Endothelial cell of umbilical vein (primary cell): ENCODE results near the gene SH3PXD2B. TPM values are rescaled to one million over a fixed set of nuclear protein-coding genes. Genes with fewer than 3 reads are reported as not detected.

ENCODE experiments used
- BruUV-seq: library from RNA; stranded (reverse); fragments of 400-500 nt; replicated peaks from 2 replicates; lab custom pipeline; 2021; lab: Mats Ljungman, UMichigan
- CTCF ChIA-PET: fragments of 300-600, 350-600 bp; sonication (Branson Sonifier 250); formaldehyde crosslinking; loops from one replicate; lab custom pipeline; 2021; ENCODE audit warnings: antibody characterized with exemption, inconsistent platforms; lab: Charles Lee
- POLR2A ChIA-PET: fragments of 300-600, 350-600 bp; sonication (Branson Sonifier 250); formaldehyde crosslinking; loops from one replicate; lab custom pipeline; 2021; ENCODE audit warnings: antibody characterized with exemption, inconsistent platforms; lab: Charles Lee
- DNase-seq: peaks from one replicate; pipeline ENCODE4 v3.0.0-alpha.2; 2011; ENCODE audit warnings: low read depth, low spot score
- FAIRE-seq: peaks from 2 replicates; lab custom pipeline; 2011; peaks lifted over from hg19 to GRCh38; lab: Jason Lieb, UNC
- H2AFZ ChIP-seq: 2 replicates; pipeline ENCODE4 v1.6.0; 2012; ENCODE audit warnings: low read depth, low read length, control low read depth, inconsistent platforms
- H3K27ac ChIP-seq: 2 replicates; pipeline ENCODE4 v1.5.1; 2011; ENCODE audit warnings: low read depth, mild to moderate bottlenecking, control low read depth, low read length, moderate library complexity; ENCODE audit not compliant: insufficient read depth
- H3K27me3 ChIP-seq, 2 experiments: 2 replicates each; pipeline versions ENCODE4 v1.6.0 to v1.6.1; 2011; ENCODE audit warnings: low read length in 2 of 2, mixed read lengths in 1 of 2; ENCODE audit not compliant: control insufficient read depth in 2 of 2, insufficient read depth in 2 of 2
- H3K36me3 ChIP-seq, 2 experiments: 2 replicates in 1 of 2; 3 replicates in 1 of 2; pipeline ENCODE4 v1.5.1; 2011; ENCODE audit warnings: low read length in 2 of 2, mild to moderate bottlenecking in 1 of 2, moderate library complexity in 1 of 2; ENCODE audit not compliant: control insufficient read depth in 2 of 2, insufficient read depth in 2 of 2; ENCODE audit errors: extremely low read depth in 1 of 2
- H3K4me1 ChIP-seq: 3 replicates; pipeline ENCODE4 v1.5.1; 2011; ENCODE audit warnings: mild to moderate bottlenecking, low read length; ENCODE audit not compliant: control insufficient read depth, insufficient read depth; ENCODE audit errors: extremely low read depth
- H3K4me2 ChIP-seq: 2 replicates; pipeline ENCODE4 v1.6.1; 2011; ENCODE audit warnings: low read length, control low read depth, mixed read lengths; ENCODE audit not compliant: insufficient read depth
- H3K4me3 ChIP-seq, 3 experiments: fragments of 200-600 bp in 1 of 3; sonication (generic), shearing (Covaris generic) in 1 of 3; replicated peaks in 1 of 3; 2 replicates each; pipeline ENCODE4 v1.5.1; 2011 to 2016; ENCODE audit warnings: control low read depth in 3 of 3, low read length in 3 of 3, mild to moderate bottlenecking in 2 of 3, inconsistent platforms in 1 of 3, low read depth in 1 of 3, moderate library complexity in 1 of 3; ENCODE audit not compliant: insufficient read depth in 1 of 3
- H3K79me2 ChIP-seq: 2 replicates; pipeline ENCODE4 v1.6.0; 2012; ENCODE audit warnings: low read length, inconsistent platforms; ENCODE audit not compliant: control insufficient read depth, insufficient read depth
- H3K9ac ChIP-seq: replicated peaks from 2 replicates; pipeline ENCODE3; 2011; ENCODE audit warnings: low read length, control low read depth; ENCODE audit not compliant: insufficient read depth; ENCODE audit errors: extremely low read depth
- H3K9me1 ChIP-seq: replicated peaks from 3 replicates; pipeline ENCODE4 v1.6.0; 2011; ENCODE audit warnings: mild to moderate bottlenecking, low read length; ENCODE audit not compliant: control insufficient read depth, insufficient read depth; ENCODE audit errors: extremely low read depth
- H3K9me3 ChIP-seq: replicated peaks from 2 replicates; pipeline ENCODE4 v1.5.1; 2012; ENCODE audit warnings: low read length, inconsistent platforms; ENCODE audit not compliant: control insufficient read depth, insufficient read depth
- H4K20me1 ChIP-seq: replicated peaks from 2 replicates; pipeline ENCODE3; 2011; ENCODE audit warnings: mild to moderate bottlenecking, low read length; ENCODE audit not compliant: control insufficient read depth, insufficient read depth; ENCODE audit errors: extremely low read depth
- EZH2 ChIP-seq: IDR thresholded peaks from 2 replicates; pipeline ENCODE4 v1.6.1; 2012; ENCODE audit warnings: borderline replicate concordance, low read depth, mild to moderate bottlenecking, moderate library complexity, low read length, inconsistent platforms; ENCODE audit not compliant: severe bottlenecking
- FOS ChIP-seq: IDR thresholded peaks from 2 replicates; pipeline ENCODE4 v1.6.1; 2011; ENCODE audit warnings: mild to moderate bottlenecking, low read length, moderate library complexity, borderline replicate concordance; ENCODE audit not compliant: insufficient read depth
- GATA2 ChIP-seq: IDR thresholded peaks from 2 replicates; pipeline ENCODE4 v1.7.0; 2011; ENCODE audit warnings: low read depth, mild to moderate bottlenecking, moderate library complexity, mixed read lengths, low read length; ENCODE audit not compliant: insufficient read length, insufficient read depth
- JUN ChIP-seq: IDR thresholded peaks from 2 replicates; pipeline ENCODE4 v1.6.1; 2011; ENCODE audit warnings: borderline replicate concordance, low read depth; ENCODE audit not compliant: insufficient read length, insufficient read depth
- MYC ChIP-seq: IDR thresholded peaks from one replicate; pipeline ENCODE4 v1.6.1; 2011; ENCODE audit warnings: mild to moderate bottlenecking, low read depth, low read length
- POLR2A ChIP-seq: IDR thresholded peaks from 2 replicates; pipeline ENCODE4 v1.6.1; 2012; ENCODE audit warnings: low read depth, mild to moderate bottlenecking, control low read depth, low read length
- POLR2AphosphoS5 ChIP-seq: IDR thresholded peaks from 2 replicates; pipeline ENCODE4 v1.6.1; 2012; ENCODE audit warnings: low read depth, mild to moderate bottlenecking, control low read depth, low read length, moderate library complexity; ENCODE audit not compliant: insufficient read depth
- dilution Hi-C: fragments of 300-500 bp; cut with MboI; formaldehyde crosslinking; loops from one replicate; pipeline ENCODE4 v1.15.0; 2019; ENCODE audit warnings: low sequenced_read_pairs; ENCODE audit not compliant: extremely low pct_ligation_motif_present
- intact Hi-C: fragments of 100-400 bp; cut with micrococcal nuclease; formaldehyde crosslinking; loops from one replicate; pipeline ENCODE4 v1.10.0; 2022
- polyA plus RNA-seq, 4 experiments: library from polyadenylated mRNA; depleted of rRNA in 3 of 4; stranded (reverse) in 3 of 4; unstranded in 1 of 4; fragments of >200 nt; gene quantifications; 2 replicates each; pipeline versions ENCODE4 v1.2.1 to v1.2.3, GENCODE V29; 2011 to 2012; ENCODE audit warnings: missing spikeins in 1 of 4
- total RNA-seq: library from RNA; stranded (reverse); gene quantifications from 2 replicates; pipeline ENCODE4 v1.2.3, GENCODE V29; 2021
- TF ChIP-seq, protein P1 (sequence below), 2 donors: IDR thresholded peaks; 1 replicate in 1 of 2; 2 replicates in 1 of 2; pipeline ENCODE4 v1.5.1; 2011; ENCODE audit warnings: low read length in 2 of 2, mild to moderate bottlenecking in 2 of 2, moderate library complexity in 2 of 2, control low read depth in 1 of 2, inconsistent platforms in 1 of 2, low read depth in 1 of 2; ENCODE audit not compliant: insufficient read depth in 1 of 2; ENCODE audit errors: extremely low read depth in 1 of 2
- TF ChIP-seq, protein P2 (sequence below): IDR thresholded peaks from 2 replicates; pipeline ENCODE4 v1.6.1; 2011; ENCODE audit not compliant: insufficient read depth, insufficient read length

SH3PXD2B gene
- total and polyA plus RNA-seq, 2 donors (not counting 3 experiments of a cell fraction or from before 2014, with no cell fraction given), result 23.5 to 66.3 TPM

DNA sequence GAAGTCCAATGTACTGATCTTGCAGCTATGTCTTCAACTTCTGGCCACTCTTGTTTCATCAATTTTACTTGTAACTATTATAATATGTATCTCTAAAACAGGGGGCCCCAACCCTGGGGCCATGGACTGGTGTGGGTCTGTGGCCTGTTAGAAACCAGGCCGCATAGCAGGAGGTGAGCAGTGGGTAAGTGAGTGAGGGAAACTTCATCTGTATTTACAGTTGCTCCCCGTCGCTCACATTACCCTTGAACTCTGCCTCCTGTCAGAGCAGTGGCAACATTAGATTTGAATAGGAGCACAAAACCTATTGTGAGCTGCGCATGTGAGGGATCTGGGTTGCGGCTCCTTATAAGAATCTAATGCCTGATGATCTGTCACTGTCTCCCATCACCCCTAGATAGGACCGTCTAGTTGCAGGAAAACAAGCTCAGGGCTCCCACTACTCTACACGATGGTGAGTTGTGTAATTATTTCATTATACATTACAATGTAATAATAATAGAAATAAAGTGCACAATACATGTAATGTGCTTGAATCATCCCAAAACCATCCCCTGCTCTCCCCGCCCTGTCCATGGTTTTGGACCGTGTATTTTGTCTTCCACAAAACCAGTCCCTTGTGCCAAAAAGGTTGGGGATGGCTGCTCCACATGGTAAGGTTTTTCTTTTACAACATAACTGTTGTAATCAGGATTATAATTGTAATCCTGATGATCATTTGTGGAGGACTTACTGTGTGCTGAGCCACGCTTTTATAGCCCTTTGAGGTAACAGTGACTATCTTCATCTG, 26.9 kb upstream of the SH3PXD2B start:
- dilution Hi-C loops, result no loop called here
- Histone ChIP-seq H2AFZ (no peak overlapping the region), H3K4me1 (no peaks in the 10 kb centered on the region), H4K20me1 (no peaks in the 10 kb centered on the region), H3K4me2 (no peak overlapping the region), H3K79me2 (no peaks in the 10 kb centered on the region), H3K27me3 (no peaks in the 10 kb centered on the region), H3K4me3 (no peak overlapping the region), H3K27ac (no peak overlapping the region), H3K36me3 (no peaks in the 10 kb centered on the region), H3K9ac (no peak overlapping the region), H3K9me3 (no peaks in the 10 kb centered on the region), H3K9me1 (no peaks in the 10 kb centered on the region)
- no peak for TF ChIP-seq EZH2
- TF ChIP-seq MYC, result no peak
- no peak for TF ChIP-seq POLR2AphosphoS5
- TF ChIP-seq JUN, result no peak
- TF ChIP-seq FOS, result no peak
- TF ChIP-seq, protein P1, sequence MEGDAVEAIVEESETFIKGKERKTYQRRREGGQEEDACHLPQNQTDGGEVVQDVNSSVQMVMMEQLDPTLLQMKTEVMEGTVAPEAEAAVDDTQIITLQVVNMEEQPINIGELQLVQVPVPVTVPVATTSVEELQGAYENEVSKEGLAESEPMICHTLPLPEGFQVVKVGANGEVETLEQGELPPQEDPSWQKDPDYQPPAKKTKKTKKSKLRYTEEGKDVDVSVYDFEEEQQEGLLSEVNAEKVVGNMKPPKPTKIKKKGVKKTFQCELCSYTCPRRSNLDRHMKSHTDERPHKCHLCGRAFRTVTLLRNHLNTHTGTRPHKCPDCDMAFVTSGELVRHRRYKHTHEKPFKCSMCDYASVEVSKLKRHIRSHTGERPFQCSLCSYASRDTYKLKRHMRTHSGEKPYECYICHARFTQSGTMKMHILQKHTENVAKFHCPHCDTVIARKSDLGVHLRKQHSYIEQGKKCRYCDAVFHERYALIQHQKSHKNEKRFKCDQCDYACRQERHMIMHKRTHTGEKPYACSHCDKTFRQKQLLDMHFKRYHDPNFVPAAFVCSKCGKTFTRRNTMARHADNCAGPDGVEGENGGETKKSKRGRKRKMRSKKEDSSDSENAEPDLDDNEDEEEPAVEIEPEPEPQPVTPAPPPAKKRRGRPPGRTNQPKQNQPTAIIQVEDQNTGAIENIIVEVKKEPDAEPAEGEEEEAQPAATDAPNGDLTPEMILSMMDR (IDR thresholded peaks at IDR 0.05; ENCODE audit: extremely low read depth in 1 of 2, insufficient read depth in 1 of 2, low read depth in 1 of 2, low read length in 2 of 2), result no peak
- TF ChIP-seq POLR2A, result no peak
- no peak for TF ChIP-seq GATA2
- TF ChIP-seq, protein P2, sequence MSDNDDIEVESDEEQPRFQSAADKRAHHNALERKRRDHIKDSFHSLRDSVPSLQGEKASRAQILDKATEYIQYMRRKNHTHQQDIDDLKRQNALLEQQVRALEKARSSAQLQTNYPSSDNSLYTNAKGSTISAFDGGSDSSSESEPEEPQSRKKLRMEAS, result no peak
- DNase-seq (no peak), FAIRE-seq (no peak)
- intact Hi-C loops, result no loop called here
- ChIA-PET CTCF (interaction anchor here (1.2 to 6.2 kb wide), 3 partner anchors 16 to 217 kb away, joined by 3 to 81 read pairs (median 4); no protein-coding TSS in a partner anchor), POLR2A (no interaction called here)
- no TSS peak for BruUV-seq
